Measurements from ENCODE around the gene VPS52.

Gene VPS52, protein sequence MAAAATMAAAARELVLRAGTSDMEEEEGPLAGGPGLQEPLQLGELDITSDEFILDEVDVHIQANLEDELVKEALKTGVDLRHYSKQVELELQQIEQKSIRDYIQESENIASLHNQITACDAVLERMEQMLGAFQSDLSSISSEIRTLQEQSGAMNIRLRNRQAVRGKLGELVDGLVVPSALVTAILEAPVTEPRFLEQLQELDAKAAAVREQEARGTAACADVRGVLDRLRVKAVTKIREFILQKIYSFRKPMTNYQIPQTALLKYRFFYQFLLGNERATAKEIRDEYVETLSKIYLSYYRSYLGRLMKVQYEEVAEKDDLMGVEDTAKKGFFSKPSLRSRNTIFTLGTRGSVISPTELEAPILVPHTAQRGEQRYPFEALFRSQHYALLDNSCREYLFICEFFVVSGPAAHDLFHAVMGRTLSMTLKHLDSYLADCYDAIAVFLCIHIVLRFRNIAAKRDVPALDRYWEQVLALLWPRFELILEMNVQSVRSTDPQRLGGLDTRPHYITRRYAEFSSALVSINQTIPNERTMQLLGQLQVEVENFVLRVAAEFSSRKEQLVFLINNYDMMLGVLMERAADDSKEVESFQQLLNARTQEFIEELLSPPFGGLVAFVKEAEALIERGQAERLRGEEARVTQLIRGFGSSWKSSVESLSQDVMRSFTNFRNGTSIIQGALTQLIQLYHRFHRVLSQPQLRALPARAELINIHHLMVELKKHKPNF

DNA sequence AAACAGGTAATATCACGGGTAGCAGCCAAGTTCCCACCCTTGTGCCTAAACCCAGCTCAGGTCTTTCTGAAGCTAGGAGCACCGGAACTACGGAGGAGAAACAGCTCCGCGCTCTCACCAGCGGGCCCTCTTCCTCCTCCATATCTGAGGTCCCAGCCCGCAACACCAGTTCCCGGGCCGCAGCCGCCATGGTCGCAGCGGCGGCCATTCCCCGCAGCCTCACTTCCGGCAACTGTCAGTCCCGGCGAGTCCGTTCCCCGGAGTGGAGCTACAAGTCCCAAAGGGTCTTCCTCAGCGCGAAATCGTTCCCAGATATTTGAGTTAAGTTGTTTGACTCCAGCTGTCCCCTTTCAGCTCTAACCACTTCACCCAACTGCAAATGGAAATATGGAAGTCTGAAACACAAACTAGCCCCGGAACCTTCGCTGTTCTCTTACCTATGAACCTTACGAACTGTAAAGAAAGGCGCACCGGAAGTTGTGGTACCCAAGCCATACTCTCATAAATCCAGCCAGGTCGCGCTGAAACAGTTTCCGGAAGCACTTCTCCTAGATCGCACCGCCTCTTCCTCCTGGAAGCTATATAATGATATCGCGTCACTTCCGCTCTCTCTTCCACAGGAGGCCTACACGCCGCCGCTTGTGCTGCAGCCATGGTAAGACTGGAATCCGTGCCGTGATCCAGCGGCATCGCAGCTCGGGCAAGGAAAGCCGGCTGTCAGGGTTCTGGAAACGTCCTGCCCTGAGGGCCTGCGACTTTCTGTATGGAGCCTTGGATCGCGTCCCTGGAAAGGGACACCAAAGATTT lies at the start of gene VPS52, which contains the start of gene RPS18:
VPS52 (minus strand) TSS at position 409 of the 807 bp plus-strand sequence; CDS start at position 208, 201 bp downstream.
RPS18 (plus strand) TSS at position 608 of the 807 bp plus-strand sequence; CDS start at position 653, 45 bp downstream.
- DNase-seq (ENCODE audit: low spot score), result peak; percentile 100

DNA sequence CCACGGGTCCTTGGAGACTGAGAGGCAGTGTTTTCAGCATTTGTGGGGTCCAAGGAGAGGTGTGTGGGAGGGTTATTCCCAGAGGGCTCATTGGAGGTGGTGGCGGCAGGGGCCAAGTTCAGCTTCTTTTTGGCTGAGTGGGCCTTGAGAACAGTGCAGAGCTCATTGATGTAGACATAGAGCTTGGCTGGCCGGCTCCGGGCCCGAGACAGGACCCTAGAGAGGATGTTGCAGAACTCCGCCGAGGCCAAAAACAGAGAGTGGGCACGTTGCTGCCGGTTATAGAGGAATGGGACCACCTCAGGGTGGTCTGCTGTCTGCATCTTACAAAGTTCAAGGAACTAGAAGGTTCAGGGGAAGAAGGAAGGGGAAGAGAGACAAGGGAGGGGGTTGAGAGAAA lies 49.6 kb upstream of the VPS52 start:
- no peak for DNase-seq (ENCODE audit: low spot score)

DNA sequence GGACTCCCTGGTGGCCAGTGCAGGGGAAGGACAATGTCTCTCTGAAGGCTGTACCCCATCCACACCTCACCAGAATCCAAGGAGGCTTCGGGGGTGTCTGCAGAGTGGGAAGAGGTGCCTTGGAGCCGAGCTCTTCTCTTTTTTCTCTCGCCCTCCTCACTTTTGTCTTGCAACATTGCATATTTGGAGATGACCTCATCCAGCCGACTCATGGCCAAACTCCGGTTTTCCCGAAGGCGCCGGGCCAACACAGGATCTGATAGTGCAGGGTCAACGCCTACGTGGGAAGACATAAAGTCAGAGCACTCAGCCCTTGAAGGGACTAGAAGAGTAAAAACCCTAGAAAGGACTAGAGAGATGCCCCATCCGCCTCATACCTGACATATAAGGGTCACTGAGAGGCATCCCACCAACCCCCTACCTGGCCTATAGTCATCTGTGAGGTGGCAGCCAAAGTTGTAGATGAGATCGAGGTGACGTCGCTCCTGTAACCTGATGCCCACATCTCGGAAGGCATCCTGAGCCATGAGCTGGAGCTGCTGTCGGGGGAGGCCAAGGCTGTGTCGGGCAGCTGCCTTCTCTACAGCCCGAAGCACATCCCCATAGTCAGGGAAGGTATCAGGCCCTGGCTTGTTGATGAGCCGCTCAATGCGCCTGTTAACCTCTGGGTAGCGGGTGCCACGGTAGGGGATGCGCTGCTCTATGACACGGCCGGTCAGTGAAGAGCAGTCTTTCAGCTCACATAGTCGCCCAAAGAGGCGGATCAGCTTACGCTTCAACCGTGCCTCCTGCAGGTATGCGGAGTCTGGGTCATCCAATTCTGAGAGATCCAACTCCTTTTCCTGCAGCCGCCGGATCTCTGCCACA lies 48.9 kb upstream of the VPS52 start:
- no peak for DNase-seq (ENCODE audit: low spot score)

DNA sequence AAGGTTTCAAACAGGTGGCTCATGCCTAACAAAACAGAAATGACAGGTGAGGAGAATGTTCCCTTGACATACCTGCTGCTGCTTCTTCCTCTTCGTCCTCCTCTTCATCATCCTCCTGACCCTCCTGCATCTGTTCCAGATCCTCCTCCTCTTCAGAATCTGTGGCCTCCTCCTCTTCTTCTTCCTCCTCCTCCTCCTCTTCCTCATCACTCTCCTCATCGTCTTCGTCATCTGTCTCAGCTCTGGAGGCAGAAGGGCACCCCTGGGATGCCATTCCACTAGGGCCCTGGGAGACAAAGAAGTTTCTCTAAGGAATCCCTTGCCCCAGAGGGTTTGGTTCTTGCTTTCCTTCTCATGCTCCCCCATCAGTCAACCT lies 48.3 kb upstream of the VPS52 start:
- DNase-seq (ENCODE audit: low spot score), result no peak

DNA sequence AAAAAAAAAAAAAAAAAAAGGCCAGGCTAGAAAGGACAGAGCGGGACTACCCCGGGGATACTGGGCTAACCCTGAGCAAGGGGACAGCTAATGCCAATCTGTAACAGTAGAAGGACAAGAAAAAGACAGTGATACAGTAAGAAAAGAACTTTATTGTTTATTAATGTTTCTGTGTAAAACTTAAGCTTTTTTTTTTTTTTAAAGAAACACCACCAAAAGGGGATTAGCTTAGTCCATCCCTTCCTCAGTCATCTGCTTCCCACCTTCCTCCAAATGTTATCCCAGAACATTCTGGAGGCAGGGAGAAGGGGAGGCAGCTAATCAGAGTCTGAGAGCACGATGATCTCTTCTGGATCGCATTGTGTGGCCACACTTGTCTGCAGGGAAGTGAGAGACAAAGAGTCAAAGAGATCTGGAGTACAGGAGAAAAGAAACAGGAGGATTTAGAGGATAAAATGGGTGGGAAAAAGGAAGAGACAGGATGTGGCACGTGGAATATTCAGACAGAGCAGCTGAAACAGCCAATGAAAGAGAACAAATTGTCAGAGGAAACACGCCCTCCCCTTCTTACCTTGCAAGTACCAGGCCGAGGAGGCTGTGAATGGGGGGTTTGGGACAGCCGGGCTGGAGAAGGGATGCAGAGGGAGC lies 46.9 kb upstream of the VPS52 start:
- peak; percentile 28 for DNase-seq (ENCODE audit: low spot score)

DNA sequence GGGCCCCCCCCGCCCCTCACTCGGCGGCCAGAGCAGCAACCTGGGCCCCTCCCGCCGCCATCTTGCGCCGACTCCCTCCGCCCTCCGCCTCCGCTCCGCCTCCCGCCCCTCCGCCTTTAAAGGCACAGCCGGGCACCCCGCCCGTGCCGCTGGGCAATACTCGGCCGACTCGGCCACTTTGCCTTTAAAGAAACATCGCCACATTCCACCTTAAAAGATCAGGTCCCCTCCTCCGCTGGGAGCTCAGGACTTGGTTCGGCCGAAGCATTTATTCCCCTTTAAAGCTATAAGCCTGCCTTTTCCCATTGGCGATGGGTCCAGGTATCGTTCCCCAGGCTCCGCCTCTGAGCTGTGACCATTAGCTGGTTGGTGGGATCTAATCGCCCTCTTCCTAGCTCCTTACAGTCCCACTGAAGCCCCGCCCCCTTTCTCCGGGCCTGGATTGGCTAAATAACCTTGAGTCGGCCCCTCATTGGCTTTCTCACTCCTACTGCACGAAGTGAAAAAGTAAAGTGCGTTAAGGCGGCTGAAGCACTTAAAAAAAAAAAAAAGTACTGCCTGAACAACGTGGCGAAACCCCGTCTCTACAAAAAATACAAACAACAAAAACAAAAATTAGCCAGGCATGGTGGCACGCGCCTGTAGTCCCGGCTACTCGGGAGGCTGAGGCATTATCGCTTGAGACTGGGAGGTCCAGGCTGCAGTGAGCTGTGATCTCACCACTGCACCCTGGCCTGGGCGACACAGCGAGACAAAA lies 46.2 kb upstream of the VPS52 start, which contains the start of gene ZBTB22:
ZBTB22 (minus strand) TSS at position 76 of the 757 bp plus-strand sequence. CDS start 828 bp downstream, outside the sequence.
- peak; percentile 100 for DNase-seq (ENCODE audit: low spot score)

DNA sequence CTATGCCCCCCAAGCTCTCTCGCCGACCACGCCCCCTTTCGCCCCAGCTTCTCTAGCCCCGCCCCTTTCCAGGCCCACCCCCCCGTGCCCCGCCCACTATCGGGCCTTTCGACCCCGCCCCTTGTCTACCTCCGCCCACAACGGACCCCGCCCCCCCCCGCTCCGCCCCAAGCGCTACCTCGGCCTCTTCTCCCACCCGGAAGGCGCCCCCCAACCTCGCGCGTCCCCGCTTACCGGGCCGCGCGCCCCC lies 45.7 kb upstream of the VPS52 start:
- no peak for DNase-seq (ENCODE audit: low spot score)

DNA sequence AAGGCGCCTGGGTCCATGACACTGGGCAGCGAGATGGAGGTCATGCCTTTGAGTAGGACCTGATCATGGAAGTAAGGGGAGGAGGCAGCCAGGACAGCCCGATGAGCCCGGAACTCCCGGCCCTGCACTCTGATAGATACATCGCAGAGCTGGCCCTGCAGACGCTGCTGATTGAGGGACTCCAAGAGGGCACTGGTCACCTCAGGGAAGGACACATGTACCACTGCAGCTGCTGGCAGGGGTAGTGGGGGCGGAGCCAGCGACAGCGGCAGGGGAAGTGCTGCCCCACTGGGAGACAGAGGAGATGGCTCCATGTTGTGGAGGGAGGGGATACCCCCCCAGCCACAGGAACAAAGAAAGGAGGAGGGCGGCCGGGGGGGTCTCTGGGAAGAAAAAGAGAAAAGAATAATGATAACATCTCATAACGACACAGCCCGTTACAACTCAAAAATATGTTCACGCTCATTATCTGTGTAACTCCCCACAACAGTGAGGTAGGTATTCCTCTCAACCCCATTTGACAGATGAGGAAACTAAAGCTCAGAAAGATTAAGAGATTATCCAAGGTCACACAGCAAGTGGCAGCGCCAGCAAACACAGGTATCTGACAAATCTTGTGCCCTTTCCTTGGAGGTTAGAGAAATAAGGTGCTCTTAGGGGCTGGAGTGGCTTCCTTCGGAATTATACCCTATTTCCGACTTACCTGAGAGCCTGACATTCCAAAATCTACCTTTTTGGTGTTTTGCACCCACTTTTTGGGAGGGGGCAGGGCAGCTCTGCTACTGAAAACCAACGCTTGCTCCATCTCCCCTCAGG lies 45.1 kb upstream of the VPS52 start:
- DNase-seq (ENCODE audit: low spot score), result no peak

DNA sequence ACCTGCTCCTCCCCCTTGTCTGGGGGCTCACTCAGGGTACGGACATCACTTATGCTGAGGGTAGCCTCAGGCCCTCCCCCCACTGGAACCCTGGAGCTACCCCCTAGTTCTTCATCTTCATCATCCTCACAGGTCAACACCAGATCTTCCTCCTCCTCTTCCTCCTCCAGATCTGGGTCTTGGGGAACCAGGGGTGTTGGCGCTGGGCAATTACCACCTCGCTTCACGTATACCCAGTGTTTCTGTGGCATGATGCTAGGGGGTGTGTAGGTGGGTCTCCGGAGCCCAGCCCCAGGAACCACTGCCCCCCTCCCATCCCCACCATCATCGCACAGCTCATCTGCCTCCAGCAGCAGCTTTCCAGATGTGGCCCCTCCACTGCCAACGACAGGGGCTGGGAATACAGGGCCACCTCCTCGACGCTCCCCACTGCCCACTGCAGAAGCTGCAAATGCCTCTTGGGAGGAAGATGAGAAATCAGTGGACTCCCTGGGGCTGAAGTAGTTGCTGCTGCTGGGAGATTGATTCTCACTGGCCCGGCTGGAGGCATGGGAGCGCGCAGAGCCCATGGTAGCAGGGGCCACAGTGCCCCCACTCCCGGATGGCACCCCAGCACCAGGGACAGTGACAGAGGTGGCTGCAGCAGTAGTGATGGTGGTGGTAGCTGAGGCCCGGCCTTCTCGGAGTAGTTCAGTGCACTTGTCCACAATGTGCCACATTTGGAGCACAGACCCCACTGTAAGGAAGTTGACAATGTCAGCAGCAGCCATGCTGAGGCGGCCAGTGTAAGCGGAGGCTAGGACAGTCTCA lies 44.3 kb upstream of the VPS52 start:
- DNase-seq (ENCODE audit: low spot score), result no peak

DNA sequence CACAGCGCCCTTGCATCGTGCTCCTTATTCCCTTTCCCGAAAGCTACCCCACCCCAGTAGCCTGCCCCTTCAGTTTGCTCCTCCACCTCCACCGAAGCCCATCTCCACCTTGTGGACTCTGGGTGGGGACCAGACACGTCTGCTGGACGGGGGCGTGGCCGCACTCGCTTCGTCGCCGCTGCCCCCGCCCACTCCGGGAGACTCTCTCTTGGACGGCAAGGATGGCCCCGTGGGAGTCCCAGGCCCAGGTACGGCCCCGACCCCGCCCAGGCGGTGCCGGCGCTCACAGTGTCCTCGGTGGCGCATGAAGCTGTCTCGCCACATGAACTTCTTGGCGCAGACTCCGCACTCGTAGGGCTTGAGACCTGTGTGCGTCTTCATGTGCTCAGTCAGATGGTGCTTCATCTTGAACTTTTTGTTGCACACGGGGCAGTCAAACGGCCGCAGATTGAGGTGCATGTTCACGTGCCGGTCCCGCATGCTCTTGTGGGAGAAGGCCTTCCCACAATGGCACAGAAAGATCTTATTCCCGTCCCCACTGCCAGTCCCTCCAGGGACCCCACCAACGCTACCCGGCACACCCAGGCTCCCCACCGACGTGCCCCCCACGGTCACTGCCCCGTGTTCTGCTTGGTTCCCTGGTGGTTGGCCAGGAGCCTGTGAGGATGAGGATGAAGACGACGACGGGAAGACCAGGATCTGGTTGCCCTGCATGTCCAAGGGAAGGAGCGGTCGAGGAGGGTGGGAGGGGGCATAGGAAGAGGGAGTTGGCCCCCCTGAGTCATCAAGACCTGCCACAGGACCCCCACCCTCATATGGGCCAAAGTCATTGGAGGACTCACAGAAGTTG lies 43.5 kb upstream of the VPS52 start:
- DNase-seq (ENCODE audit: low spot score), result peak; percentile 35

DNA sequence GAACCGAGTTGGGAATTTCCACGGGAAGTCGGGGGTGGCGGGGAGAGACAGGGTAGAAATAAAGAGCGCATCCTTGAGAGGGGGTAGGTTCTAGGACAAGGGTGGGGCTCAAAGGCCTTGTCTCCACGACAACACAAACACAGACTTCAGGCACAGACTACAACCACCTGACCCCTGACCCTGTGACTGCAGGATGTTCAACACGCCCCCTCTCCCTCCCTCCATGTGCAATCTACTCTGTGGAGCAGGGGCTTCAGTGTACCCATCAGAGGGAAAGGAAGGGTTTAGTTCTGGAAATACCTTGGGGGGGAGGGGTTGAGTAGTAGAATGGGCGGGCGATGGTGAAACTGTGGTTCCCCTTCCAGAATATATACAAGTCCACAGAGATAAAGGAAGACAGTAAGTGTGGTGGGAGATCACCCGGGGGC lies 42.9 kb upstream of the VPS52 start:
- DNase-seq (ENCODE audit: low spot score), result peak; percentile 70

DNA sequence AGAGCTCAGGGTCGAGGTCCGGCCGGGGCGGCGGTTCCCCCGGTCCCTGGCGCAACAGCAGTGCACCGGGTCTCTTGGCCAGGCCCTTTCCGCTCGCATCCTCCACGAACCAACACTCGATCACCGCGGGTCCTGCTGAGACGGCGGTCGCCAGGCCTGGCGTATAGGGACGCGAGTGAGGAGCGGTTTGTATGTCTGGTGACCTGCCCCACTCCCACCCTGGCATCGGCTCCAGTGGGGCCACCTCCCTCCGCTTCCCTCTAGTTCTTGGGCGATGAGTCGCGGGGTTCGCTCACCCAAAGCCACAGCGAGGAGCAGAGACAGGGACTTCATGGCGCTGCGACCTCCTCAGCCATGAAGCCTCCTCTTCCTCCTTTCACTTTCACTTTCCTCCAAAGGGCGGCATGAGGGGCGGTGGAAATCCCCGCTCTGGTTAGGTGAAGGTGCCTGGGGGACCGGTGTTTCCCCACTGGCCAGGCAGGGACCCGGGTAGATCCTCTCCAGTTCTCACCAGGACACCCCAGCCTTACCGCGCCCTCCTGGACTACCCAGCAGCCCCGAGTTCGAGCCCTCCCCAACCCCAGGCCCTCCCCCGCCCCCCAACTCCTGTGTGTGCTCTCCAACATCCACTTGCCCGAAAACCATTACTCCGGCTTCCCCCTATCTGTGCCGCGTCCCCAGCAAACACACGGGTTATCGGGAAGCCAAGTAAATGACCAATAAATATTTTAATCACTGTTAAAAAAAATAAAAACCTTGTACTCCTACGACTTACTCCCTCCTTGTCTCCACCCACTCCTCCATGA lies 42.2 kb upstream of the VPS52 start, which contains the start of gene TAPBP:
TAPBP (minus strand) TSS at position 370 of the 806 bp plus-strand sequence; CDS start at position 333, 37 bp downstream.
- DNase-seq (ENCODE audit: low spot score), result peak; percentile 58

DNA sequence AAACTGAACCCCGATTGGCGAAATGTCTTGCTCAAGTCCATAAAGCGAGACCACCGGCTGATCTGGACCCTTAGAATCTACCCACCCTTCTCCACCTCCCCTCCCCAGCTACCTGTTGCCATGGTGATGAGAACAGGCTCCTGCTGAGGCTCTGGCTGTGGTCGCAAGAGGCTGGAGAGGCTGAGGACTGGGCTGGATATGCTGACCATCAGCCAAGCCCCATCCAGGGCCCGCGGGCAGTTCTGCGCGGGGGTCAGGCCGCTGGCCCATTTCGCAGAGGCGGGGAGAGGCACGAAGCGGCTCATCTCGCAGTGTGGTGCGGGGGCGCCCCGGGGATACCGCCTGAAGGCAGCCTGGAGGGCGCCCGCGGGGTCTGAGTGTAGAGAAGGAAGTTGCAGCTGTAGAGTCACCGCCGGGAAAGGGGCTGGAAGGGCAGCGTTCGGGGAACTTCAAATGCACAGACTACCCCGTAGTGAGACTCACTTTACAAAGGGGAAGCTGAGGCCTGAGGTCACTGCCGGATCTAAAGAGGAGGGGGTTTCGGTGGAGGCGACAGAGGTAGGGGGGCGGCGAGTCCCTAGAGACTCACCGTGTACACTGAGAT lies 41.5 kb upstream of the VPS52 start:
- DNase-seq (ENCODE audit: low spot score), result peak; percentile 32

DNA sequence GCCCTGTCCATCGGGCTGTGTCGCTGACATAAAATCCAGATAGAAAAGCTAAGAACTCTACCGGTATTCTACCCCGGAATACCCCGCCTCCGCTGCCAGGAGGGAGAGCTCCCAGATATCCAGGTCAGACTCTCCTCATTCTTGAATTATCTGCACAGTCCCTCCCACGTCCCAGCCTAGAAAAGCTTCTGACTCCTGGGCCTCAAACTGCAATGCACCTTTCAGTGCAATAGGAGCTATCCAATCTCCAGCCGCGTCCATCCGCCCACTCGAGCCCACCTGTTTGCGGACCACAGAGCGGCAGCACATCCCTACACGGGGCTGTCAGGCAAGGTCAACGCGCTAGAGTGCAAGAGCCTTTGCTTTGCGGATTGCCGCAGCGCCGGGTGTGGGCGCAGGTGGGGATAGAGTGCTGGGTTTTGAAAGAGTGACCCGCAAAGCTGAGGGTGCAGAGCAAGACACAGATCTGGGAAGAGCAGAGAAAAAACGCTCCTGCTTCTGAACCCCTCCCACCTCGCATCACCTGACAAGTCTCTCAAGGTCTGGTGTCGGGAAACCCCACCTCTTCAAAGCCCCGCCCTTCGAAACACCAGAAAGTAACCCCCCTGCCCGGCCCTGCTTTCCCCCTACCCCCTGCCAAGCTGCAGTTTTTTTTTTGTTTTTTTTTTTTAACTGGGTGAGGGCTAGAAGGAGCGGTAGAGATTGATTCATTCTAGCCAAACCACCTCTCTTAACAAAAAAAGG lies 40.9 kb upstream of the VPS52 start:
- peak; percentile 97 for DNase-seq (ENCODE audit: low spot score)

DNA sequence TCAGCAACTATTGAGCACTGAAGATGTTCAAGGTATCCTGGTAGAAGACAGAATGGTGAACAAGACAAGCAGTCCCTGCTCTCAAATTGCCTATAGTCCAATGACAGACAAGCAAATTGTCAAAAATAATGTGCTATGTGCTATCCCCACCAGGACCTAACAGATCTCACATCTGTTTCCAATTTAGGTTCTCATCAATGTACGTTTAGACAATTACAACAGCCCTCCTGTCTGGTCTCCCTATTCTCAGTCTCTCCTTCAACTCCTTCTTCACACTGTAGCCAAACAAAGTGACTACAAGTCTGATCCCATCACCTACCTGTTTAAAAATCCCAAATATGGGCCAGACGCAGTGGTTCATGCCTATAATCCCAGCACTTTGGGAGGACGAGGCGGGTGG lies 34.7 kb upstream of the VPS52 start:
- DNase-seq (ENCODE audit: low spot score), result no peak

All from cerebellar cortex (tissue), 1 donor.